Measurements from ENCODE around the gene TADA2B.

GRCh38 chr4:7067126-7067451 lies 23.9 kb downstream of the TADA2B start:
- TF ChIP-seq CTCF (IDR thresholded peaks at IDR 0.05) (no peak), NR3C1 (CRISPR knock-in tag; conservative IDR thresholded peaks at IDR 0.05; ENCODE audit: low read depth) (no peak), CBFB (CRISPR knock-in tag; IDR thresholded peaks at IDR 0.05; ENCODE audit: low read depth) (no peak), GABPB1 (CRISPR knock-in tag; IDR thresholded peaks at IDR 0.05) (no peak), MXD4 (CRISPR knock-in tag; IDR thresholded peaks at IDR 0.05; ENCODE audit: borderline replicate concordance) (no peak), ZNF671 (CRISPR knock-in tag; IDR thresholded peaks at IDR 0.05) (no peak), IRF2 (CRISPR knock-in tag; IDR thresholded peaks at IDR 0.05; ENCODE audit: borderline replicate concordance, low read depth) (no peak), ZNF121 (CRISPR knock-in tag; IDR thresholded peaks at IDR 0.05) (no peak), SP1 (CRISPR knock-in tag; conservative IDR thresholded peaks at IDR 0.05) (no peak), ZNF423 (CRISPR knock-in tag; IDR thresholded peaks at IDR 0.05) (no peak), ZNF396 (CRISPR knock-in tag; IDR thresholded peaks at IDR 0.05; ENCODE audit: borderline replicate concordance) (no peak)

Data from WTC11 (cell line).